Sigmoid colon (tissue), 4 donors: ENCODE results near the gene TTC9C.

Experiments
- CTCF ChIP-seq, 4 experiments: fragments of 450-650 bp in 3 of 4; fragments of 200-600 bp in 1 of 4; IDR thresholded peaks; one replicate each; pipeline ENCODE4 v1.5.1; 2016 to 2019; ENCODE audit warnings: antibody characterized with exemption in 4 of 4, mild to moderate bottlenecking in 3 of 4, moderate library complexity in 2 of 4
- POLR2A ChIP-seq, 2 donors: fragments of 450-650 bp; IDR thresholded peaks; one replicate each; pipeline ENCODE4 v1.6.1; 2016; ENCODE audit warnings: antibody characterized with exemption in 2 of 2, mild to moderate bottlenecking in 2 of 2, moderate library complexity in 2 of 2
- POLR2AphosphoS5 ChIP-seq, 4 donors: sonication (generic); formaldehyde crosslinking; IDR thresholded peaks; one replicate each; pipeline ENCODE4 v1.6.1; 2017; ENCODE audit warnings: antibody characterized with exemption in 4 of 4

- TF ChIP-seq CTCF (IDR thresholded peaks at IDR 0.05) (peak in 1 of 4 experiments; percentile 9), POLR2A (IDR thresholded peaks at IDR 0.05) (peak; percentile 76 to 87), POLR2AphosphoS5 (IDR thresholded peaks at IDR 0.05) (peak; percentile 67 to 98 (median 84))
Observed at GRCh38 chr11:62753736-62754603, 25.7 kb downstream of the TTC9C start, which contains the start of gene ZBTB3.
